ENCODE results near the gene FNBP1L.

- TF ChIP-seq, protein P1, sequence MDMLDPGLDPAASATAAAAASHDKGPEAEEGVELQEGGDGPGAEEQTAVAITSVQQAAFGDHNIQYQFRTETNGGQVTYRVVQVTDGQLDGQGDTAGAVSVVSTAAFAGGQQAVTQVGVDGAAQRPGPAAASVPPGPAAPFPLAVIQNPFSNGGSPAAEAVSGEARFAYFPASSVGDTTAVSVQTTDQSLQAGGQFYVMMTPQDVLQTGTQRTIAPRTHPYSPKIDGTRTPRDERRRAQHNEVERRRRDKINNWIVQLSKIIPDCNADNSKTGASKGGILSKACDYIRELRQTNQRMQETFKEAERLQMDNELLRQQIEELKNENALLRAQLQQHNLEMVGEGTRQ (IDR thresholded peaks at IDR 0.05; ENCODE audit: borderline replicate concordance, low read depth, low read length), result no peak
- no peak for TF ChIP-seq POLR2AphosphoS5 (IDR thresholded peaks at IDR 0.05; ENCODE audit: low read depth, low read length)
- TF ChIP-seq, protein P2, sequence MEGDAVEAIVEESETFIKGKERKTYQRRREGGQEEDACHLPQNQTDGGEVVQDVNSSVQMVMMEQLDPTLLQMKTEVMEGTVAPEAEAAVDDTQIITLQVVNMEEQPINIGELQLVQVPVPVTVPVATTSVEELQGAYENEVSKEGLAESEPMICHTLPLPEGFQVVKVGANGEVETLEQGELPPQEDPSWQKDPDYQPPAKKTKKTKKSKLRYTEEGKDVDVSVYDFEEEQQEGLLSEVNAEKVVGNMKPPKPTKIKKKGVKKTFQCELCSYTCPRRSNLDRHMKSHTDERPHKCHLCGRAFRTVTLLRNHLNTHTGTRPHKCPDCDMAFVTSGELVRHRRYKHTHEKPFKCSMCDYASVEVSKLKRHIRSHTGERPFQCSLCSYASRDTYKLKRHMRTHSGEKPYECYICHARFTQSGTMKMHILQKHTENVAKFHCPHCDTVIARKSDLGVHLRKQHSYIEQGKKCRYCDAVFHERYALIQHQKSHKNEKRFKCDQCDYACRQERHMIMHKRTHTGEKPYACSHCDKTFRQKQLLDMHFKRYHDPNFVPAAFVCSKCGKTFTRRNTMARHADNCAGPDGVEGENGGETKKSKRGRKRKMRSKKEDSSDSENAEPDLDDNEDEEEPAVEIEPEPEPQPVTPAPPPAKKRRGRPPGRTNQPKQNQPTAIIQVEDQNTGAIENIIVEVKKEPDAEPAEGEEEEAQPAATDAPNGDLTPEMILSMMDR (IDR thresholded peaks at IDR 0.05), result no peak
- TF ChIP-seq RFX5 (IDR thresholded peaks at IDR 0.05; ENCODE audit: low read length), result no peak
- no peak for TF ChIP-seq GATA2 (CRISPR knock-in tag; IDR thresholded peaks at IDR 0.05)
- no peak for TF ChIP-seq IRF3 (IDR thresholded peaks at IDR 0.05; ENCODE audit: low read depth, low read length)
- TF ChIP-seq GABPA (IDR thresholded peaks at IDR 0.05; ENCODE audit: low read depth), result no peak
- TF ChIP-seq YY1 (IDR thresholded peaks at IDR 0.05; ENCODE audit: low read depth), result no peak
Observed at GRCh38 chr1:93419344-93419743, 28.6 kb upstream of the FNBP1L start.

All from SK-N-SH (cell line).